GM18870 (cell line): ENCODE results near the gene C5orf47.

Experiments used
- ATAC-seq: cut with Tn5 transposase; IDR thresholded peaks from one replicate; pipeline ENCODE4 v1.9.1; 2021; ENCODE audit warnings: moderate library complexity; ENCODE audit not compliant: unreplicated experiment

Gene C5orf47, protein sequence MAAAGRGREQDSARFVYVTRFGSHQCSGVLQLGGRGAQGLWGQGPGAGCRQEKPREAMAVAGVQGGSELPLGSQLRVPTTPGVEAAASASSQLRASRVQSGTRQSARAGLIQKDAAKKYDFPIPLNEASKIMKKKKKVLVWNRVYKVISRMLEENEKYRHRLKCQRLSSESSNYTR

DNA sequence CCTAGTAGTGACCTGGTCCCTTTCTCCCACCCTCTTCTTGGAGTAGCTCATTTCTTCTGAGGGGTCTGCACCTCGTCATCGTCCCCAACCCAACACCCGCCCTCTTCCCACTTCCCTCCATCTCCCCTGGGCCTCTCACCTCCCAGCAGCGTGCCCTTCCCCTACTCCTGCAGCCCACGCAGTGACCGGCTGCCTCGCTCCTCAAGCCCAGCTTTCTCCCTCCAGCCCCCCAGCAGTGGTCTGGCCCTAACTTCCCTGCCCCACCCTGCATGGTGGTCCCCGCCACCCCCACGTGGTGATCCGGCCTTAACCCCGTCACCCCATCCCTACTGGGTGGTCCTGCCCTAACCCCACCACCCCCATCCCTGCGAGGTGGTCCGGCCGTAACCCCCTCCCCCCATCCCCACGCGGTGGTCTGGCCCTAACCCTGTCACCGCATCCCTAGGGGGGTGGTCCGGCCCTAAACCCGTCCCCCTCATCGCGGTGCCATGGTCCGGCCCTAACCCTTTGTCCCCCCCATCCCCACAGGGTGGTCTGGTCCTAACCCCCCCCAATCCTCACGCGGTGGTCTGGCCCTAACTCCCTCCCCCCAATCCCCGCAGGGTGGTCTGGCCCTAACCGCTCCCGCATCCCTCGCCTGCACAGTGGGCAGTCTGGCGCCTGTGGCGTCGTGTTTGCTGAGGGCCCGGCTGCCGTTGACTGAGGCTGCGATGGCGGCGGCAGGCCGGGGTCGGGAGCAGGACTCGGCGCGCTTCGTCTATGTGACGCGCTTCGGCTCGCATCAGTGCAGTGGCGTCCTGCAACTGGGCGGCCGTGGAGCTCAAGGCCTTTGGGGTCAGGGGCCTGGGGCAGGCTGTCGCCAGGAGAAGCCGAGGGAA, at the start of gene C5orf47:
Gene C5orf47, plus strand, starts transcription at position 617 of the 878 bp plus-strand sequence. Its CDS starts 94 bp downstream, at position 711.
- no peak for ATAC-seq

DNA sequence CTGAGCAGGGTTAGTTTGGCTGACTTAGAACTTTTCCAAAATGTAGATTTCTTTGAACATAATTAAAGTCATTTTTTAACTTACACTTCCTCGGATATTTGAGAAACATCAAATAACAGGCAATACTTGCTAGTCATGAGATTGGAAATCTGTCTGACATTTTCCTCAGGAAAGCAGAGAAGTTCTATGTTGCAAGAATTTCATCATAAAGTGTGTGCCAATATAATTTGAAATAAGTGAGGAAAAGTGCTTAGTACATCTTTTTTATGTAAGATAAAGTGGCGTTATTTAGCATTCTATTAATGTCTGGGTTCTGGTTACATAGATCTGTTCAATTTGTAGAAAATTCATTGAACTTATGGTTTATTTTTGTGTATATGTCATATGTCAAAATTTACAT, 48.7 kb upstream of the C5orf47 start:
- no peak for ATAC-seq

DNA sequence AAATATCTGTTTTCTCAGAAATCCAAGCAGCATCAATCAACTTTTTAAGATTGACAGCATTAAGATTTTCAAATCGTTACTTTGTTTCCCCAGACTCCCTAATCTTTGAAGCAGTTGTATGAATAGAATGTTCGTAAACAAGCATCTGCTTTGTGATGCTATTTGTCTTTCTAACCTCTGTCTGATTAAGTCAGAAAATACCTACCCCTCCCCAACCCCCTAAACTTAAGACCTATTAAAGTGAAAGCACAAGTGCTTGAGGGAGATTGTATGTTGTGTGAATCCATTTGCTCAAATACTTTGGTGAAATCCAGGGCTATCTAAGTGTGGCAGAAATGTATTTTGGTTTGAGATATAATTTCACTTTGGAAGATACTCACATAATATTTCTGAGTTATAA, 47.9 kb upstream of the C5orf47 start:
- ATAC-seq: no peak

DNA sequence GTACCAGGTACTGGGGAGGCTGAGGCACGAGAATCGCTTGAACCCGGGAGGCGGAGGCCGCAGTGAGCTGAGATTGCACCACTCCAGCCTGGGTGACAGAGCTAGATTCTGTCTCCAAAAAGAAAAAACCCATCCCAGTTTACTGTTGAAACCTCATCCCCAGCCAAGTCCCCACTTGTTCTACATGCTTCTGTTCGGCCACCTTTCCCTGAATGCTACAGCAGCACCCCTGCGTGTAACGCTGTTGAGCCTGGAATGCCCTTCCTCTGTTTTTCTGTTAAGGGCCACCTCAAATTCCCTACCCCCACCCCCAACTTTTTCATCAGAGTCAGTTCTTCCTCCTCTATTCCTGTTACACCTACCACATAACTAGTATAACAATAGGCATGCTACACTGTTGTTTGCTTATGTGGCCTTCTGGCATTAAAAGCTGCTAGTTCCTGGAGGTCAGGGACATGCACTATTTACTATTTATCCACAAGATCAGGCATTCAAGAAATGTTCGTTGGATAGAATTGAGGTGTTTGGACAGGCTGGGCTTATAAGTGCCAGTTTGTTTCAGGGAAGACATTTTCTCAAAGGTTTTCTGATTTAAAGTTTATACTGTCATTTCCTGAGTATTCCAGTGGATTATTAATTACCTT, 47.1 kb upstream of the C5orf47 start:
- ATAC-seq: no peak

DNA sequence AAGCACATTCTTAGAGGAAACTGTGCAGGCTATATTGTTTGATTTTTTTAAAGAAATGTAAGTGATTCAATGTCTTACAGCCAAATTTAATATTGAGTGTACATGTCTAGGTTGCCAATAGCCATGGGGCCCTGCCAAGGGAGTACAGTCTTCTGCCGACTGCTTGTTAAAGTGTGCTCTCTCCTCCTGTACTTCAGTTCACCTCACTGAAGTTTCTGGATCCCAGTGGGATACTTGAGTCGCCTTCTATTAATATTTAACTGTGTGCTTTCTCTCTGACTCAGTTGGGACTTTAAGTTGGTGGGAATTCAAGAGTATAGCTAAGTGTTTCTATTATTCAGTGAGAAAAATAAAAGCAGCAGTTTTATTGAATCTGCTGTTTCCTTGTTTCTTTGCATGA, 44.5 kb upstream of the C5orf47 start:
- ATAC-seq: no peak

DNA sequence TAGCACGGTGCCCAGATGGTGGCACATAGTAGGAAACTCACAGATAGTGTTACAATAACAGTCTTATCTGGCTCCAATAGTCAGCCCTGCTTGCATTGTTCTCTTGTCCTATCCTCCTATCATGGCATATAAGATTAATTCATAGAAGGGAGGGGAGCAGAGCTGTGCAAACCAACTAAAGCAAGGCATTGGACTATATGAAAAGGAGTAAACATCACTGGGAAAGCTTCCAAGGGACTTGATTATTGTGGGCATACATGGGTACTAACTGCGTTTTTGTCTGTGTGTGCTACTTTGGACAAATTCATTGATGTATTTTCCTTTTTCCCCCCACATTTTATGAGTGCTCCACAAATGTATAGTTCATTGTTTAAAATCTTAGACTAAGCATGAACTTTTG, 43.8 kb upstream of the C5orf47 start:
- ATAC-seq: no peak

DNA sequence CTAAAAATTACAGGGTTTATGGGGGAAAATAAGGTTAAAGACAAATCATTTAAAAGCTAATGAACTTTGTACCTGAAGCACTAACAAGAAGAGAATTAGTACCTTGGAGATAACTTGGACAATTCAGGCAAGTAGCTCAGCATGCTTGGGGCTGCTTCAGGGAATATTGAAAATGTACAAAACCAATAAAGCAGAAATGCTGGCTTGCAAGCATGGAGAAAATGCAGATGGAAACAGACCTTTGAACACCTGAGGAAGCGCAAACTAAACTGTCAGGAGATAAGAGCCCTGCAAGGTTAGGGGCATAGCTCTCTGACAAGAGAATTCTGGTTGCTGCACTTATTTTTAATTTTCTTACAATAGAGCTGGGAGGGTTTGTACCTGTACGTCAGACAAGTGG, 42.6 kb upstream of the C5orf47 start:
- no peak for ATAC-seq

DNA sequence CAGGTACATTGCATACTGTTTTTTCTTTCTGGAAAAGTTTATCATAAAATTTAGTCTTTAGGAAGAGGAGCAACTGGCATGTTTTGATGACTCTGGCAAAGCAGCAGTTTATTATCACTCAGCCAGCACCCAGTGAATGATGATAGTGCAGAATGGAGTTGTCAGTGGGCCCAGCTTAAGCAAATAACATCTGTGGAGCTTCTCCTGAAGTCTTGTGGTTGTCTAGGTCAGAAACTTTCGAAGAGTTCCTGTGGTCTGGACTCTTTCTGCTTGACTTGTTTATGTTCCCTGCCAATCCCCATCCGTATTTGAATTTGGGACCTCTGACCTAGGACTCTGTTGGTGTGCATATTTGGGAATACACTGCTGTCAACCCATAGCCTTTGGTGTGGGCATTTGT, 38.1 kb upstream of the C5orf47 start:
- no peak for ATAC-seq

DNA sequence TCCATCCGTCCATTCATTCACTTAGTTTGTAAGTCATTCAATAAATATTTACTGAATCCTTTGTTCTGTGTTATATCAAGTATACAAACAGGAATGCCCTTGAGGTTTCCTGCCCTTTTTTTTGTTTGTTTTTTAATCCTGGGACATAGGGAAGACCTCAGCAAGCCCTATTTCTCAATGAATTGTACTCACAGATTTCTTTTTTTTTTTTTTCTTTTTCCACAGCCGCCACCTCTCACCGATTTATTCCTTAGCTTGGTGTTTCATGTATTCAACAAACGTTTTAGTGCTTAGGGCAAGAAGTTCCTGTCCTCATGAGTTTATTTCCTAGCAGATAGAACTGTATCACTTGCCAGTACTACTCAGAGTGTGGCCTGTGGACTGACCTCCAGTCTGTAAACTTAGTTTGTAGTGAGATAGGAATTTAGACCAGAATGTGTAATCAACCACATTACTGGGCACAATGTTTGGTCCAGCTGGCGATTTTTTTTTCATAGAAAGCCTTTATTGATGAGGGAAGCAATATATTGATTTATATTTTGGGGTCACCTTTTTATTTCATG, 35.4 kb upstream of the C5orf47 start:
- no peak for ATAC-seq

DNA sequence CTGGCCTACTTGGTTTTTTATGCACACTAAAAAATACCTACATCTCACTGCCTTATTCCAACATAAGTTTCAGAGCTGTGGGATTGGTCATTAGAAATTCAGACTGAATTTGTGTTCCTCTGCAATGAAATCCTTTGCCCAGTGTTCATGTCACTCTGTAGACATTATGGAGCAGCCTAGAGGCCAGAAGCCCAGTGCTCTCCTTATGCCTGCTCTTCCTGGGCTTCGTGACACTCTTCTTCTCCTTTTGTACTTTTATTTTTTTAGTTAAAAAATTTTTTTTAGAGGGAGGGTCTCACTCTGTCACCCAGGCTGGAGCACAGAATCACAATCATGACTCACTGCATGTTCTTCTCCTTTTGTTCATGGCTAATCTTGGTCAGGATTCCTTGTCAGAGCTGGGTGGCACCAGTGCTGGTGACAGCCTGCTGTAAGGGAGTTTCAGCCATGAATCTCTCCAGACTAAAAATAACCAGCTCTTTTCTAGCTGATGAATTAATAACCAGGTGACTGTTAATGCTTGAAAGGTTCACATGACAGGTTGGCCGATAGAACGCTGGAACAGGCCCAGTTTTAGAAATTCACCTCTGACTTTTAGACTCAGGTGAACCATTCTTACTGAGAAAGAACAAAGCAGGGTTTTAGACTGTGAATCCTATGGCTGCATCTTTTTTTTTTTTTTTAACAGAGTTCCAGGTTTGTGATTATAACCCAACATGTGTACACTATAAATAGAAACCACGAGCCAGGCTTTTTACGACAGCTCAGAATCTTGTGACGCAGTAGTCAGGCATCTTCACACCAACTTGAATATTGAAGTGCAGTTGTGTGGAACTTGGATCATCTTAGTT, 34.1 kb upstream of the C5orf47 start:
- no peak for ATAC-seq

DNA sequence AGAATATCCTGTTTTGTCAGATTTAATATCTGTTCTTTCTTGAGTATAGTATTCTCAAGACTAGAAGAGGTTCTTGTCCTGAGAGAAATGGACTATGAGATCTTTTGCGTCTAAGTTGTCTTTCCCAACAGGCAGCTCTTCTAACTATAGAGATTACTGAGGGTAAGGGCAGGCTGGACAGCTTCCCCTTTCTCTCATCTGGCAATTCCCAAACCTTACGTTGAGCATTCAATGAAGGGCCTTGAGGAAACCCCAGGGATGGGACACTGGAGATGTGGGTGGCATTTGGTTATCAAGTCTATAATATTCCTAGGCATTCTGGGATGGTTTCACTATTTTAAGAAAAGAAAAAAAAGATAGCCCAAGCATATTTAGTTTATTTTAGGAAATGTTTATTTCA, 28.0 kb upstream of the C5orf47 start:
- no peak for ATAC-seq

DNA sequence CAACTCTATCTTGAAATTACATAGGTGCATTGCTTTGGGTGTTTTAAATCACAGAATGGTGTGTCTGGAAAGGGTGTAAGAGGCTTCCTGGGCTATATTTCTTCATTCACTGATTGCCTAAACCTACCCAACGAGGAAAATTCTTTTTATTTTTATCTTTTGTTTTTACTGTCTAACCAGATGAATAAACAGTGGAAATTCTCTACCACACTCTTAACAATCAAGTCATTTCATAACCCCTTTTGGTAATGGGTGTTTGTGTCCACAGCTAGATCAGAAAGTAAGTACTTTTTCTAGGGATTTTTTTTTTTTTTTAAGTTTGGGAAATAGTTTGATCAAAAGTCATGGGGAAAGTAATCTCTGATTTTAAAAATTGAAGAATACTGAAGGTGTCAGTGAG, 27.6 kb upstream of the C5orf47 start:
- no peak for ATAC-seq

DNA sequence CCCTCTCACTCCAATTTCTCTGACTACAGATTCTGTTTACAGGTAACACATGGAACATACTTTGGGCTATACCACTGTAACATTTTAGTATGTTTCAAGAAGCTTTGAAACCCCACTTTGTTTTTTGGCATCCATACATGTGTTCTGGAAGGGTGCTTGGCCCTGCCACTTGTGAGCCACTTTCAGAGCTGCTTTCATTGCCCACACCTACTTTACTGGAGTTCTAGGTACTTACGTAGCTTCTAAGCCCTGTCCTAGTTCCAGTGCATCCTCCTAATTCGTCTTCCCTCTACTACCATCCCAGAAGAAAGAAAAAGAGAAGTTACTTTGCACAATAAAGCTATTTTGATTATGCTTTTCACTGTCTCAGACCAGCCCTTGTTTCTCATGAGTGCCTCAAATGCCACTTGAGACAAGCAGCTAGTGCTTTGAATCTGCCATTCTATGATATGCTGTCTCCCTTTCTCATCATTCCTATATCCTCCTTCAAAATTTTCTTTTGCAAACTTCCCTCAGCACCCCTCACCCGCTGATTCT, 26.5 kb upstream of the C5orf47 start:
- no peak for ATAC-seq

DNA sequence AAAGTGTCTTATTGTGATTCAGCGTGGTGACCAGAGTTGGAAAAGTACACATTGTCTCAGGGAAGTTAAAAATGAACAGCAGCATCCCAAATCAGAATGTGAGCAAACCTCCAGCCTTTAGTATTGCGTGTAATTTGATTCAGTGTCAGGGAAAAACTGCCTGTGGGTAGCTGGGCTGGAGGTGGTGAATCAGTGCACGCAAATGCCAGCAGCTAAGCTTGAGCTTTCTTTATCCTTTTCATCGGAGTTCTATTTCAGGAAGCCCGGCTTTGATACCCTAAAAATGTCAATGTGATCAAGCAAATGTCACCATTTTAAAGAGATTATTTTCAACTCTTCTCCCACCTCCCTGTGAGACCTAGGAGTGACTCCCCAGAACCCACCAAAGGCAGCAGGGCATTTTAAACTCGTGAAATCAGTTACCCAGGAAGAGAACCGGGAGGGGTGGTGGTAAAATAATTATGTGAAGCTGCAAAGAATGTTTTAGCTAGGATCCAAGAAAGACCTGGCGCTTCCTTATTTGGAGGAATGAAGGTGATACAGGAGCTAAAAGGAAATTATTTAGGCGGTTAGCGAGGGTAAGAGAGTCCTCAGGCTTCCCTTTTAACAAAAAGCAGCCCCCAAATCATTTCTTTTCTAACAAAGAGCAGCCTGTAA, 25.7 kb upstream of the C5orf47 start:
- no peak for ATAC-seq

DNA sequence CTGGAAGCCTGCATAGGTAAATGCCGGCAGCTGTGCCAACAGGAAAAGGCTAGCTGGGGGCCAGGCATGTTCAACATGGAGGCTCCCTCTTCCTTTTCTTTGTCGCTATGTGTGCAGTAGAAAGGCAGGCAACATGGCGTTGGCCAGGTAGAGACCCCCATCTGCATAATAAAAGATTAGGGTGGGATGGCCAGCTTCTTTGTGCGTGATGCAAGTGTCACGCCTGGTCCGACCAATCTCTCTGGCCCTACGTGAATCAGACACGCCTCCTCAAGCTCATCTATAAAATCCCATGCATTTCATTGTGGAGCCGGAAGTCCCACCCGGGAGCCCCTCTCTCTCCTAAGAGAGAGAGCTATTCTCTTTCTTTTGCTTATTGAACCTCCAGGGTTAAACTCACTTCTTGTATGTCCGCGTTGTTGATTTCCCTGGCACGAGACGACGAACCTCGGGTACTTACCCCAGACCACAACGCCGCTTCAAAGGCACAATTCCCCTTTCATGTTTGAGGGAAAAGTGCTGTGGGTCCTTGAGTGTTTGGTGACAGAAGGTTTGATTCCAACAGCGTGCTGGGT, 25.0 kb upstream of the C5orf47 start:
- ATAC-seq: no peak

DNA sequence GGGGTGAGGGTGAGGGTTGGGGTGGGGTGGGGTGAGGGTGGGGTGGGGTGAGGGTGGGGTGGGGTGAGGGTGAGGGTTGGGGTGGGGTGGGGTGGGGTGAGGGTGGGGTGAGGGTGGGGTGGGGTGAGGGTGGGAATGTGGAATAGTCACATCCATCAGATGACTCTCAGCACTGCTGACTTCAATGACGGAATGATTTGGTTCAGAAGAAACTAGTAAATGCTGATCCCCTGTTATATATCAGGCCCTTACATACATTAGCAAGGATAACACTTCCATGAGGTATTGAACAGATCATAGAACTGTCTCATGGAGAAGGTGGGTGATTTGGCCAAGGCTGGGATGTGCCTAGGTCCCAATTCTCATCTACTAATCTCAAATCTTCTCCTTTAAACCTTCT, 24.5 kb upstream of the C5orf47 start:
- ATAC-seq: no peak

DNA sequence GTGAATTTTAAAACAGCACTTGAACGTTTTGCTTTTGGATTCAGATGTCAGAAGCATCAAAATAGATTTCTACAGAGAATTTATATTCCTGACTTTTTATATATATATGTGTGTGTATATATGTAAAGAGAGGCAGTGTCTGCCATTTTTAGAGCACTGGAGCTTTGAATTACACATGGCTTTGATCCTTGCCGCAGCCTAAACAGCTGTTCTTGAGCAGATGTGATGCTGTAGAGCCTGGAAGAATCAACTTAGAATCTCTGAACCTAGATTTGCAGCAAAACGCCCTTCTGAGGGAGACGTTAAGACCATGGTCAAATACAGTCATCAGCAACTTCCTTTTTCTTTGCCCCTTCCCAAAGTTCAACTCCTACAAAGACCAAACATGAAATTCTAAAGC, 21.7 kb upstream of the C5orf47 start:
- no peak for ATAC-seq

DNA sequence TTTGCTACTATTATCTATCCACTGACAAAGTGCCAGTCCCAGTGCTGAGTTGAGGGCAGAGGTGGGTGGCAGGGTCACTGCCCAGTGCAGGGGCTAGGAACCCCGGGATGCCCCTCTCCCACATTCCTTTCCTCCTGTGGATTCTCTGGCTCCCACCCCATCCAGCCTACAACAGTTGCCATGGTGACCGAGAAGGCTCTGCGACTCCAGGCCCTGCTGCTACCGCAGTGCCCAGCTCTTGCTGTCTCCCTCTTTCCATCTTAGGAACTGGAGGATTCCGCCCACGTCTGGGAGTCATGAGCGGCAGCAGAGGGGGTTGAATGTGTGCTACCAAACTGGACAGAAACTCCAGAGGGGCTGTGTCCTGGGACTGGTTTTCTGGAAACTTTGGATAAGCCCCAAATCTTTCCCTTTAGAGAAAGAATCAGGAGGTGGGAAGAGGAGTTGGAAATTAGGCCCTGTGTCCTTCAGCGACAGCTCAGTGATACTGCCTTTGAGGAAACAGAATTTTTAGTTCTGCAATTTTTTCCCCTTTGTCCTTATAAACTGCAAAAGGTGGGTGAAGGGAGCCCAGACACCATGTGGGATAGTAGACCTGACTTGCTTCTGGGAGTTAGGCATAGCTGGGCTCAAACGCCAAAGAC, 20.7 kb upstream of the C5orf47 start:
- no peak for ATAC-seq
